IPS DF 6.9 (cell line): ENCODE measurements around the gene SPTSSA.
"Not testable (repeated sequence)": the region's sequence is repeated elsewhere in the genome, so short reads cannot be mapped to it uniquely, and the experiment has no call there.

ENCODE experiments used
- DNase-seq: peaks from one replicate; pipeline ENCODE4 v3.0.0-alpha.2; 2013; ENCODE audit warnings: low read depth, low spot score
- H3K27ac ChIP-seq: one replicate; pipeline ENCODE4 v1.5.1; 2013; ENCODE audit warnings: low read length, control low read depth
- H3K27me3 ChIP-seq: 2 replicates; pipeline ENCODE4 v1.6.1; 2013; ENCODE audit warnings: mild to moderate bottlenecking, low read length; ENCODE audit not compliant: control insufficient read depth, insufficient read depth
- H3K36me3 ChIP-seq: 2 replicates; pipeline ENCODE4 v1.6.1; 2013; ENCODE audit warnings: low read length; ENCODE audit not compliant: control insufficient read depth, insufficient read depth
- H3K4me1 ChIP-seq: 2 replicates; pipeline ENCODE4 v1.6.1; 2013; ENCODE audit warnings: low read length; ENCODE audit not compliant: control insufficient read depth, insufficient read depth
- H3K4me3 ChIP-seq: 2 replicates; pipeline ENCODE4 v1.5.1; 2013; ENCODE audit warnings: mild to moderate bottlenecking, low read length
- H3K9me3 ChIP-seq: 2 replicates; pipeline ENCODE4 v1.6.1; 2013; ENCODE audit warnings: low read length, inconsistent platforms; ENCODE audit not compliant: control insufficient read depth, insufficient read depth
- WGBS: extraction: QIAGEN DNeasy Blood & Tissue Kit; methylation state at CpG from one replicate; pipeline ENCODE4 v1.1.7; 2013; ENCODE audit warnings: mixed read lengths, missing lambda C conversion rate; ENCODE audit not compliant: insufficient read length, insufficient coverage; 5-methylcytosine and 5-hydroxymethylcytosine counted together

Gene SPTSSA

GRCh38 chr14:34462132-34462893, at the start of gene SPTSSA:
Gene SPTSSA, minus strand, starts transcription at chr14:34462240. Its CDS starts 33 bp downstream, at chr14:34462207.
- H3K36me3 ChIP-seq = no peaks in the 10 kb centered on the region
- peak; percentile 48 for DNase-seq
- H3K4me1 ChIP-seq = no peaks in the 10 kb centered on the region; the same call in 1 of the 2 replicates
- WGBS = no CpG with 5 or more reads among the region's 82 CpGs
- H3K27me3 ChIP-seq = no peaks in the 10 kb centered on the region
- no peaks in the 10 kb centered on the region for H3K9me3 ChIP-seq
- H3K4me3 ChIP-seq = peak within 1 kb of the TSS; percentile 55
- H3K27ac ChIP-seq = no peak within 1 kb of the TSS

- no peaks in the 10 kb centered on the region for H3K36me3 ChIP-seq
- no peaks in the 10 kb centered on the region for H3K9me3 ChIP-seq
- no peak overlapping the region for H3K27ac ChIP-seq
- DNase-seq = no peak
- no peaks in the 10 kb centered on the region for H3K27me3 ChIP-seq
- H3K4me3 ChIP-seq = no peak overlapping the region
- WGBS = no CpG with 5 or more reads among the region's 11 CpGs
- no peaks in the 10 kb centered on the region for H3K4me1 ChIP-seq
Observed at GRCh38 chr14:34507884-34508283, 45.8 kb upstream of the SPTSSA start.

GRCh38 chr14:34507459-34507858, 45.4 kb upstream of the SPTSSA start:
- DNase-seq = no peak
- no peaks in the 10 kb centered on the region for H3K9me3 ChIP-seq
- no peaks in the 10 kb centered on the region for H3K36me3 ChIP-seq
- no peaks in the 10 kb centered on the region for H3K27me3 ChIP-seq
- H3K4me1 ChIP-seq = no peaks in the 10 kb centered on the region
- H3K27ac ChIP-seq = no peak overlapping the region
- H3K4me3 ChIP-seq = no peak overlapping the region
- WGBS = no CpG with 5 or more reads among the region's 9 CpGs

- H3K27ac ChIP-seq, H3K27me3 ChIP-seq, DNase-seq, H3K4me3 ChIP-seq, H3K36me3 ChIP-seq, H3K9me3 ChIP-seq, H3K4me1 ChIP-seq: not testable (repeated sequence)
- no CpG with 5 or more reads among the region's 5 CpGs for WGBS
Observed at GRCh38 chr14:34505124-34505491, 43.1 kb upstream of the SPTSSA start.

GRCh38 chr14:34504027-34504426, 42.0 kb upstream of the SPTSSA start:
- H3K9me3 ChIP-seq, H3K27ac ChIP-seq, H3K4me1 ChIP-seq, H3K36me3 ChIP-seq, H3K4me3 ChIP-seq, DNase-seq, H3K27me3 ChIP-seq: not testable (repeated sequence)
- WGBS = no CpG with 5 or more reads among the region's 9 CpGs

- H3K4me3 ChIP-seq = no peak overlapping the region
- no peak for DNase-seq
- H3K36me3 ChIP-seq = no peaks in the 10 kb centered on the region
- WGBS = no CpG with 5 or more reads among the region's 2 CpGs
- no peaks in the 10 kb centered on the region for H3K27me3 ChIP-seq
- no peak overlapping the region for H3K27ac ChIP-seq
- H3K9me3 ChIP-seq = no peaks in the 10 kb centered on the region
- H3K4me1 ChIP-seq = peaks cover 2% of the 10 kb centered on the region; the same call in 1 of the 2 replicates
Observed at GRCh38 chr14:34502545-34503225, 40.6 kb upstream of the SPTSSA start.

GRCh38 chr14:34502001-34502400, 40.0 kb upstream of the SPTSSA start:
- H3K36me3 ChIP-seq = no peaks in the 10 kb centered on the region
- H3K27me3 ChIP-seq = no peaks in the 10 kb centered on the region
- peaks cover 3% of the 10 kb centered on the region; the same call in 1 of the 2 replicates for H3K4me1 ChIP-seq
- DNase-seq = no peak
- H3K27ac ChIP-seq = no peak overlapping the region
- H3K9me3 ChIP-seq = no peaks in the 10 kb centered on the region
- H3K4me3 ChIP-seq = no peak overlapping the region
- WGBS = no CpG with 5 or more reads among the region's 2 CpGs

- WGBS = 100% methylated on average over 1 of the region's 5 CpGs
- Histone ChIP-seq H3K27ac (no peak overlapping the region), H3K27me3 (no peaks in the 10 kb centered on the region), H3K4me3 (no peak overlapping the region), H3K4me1 (peaks cover 4% of the 10 kb centered on the region; the same call in 1 of the 2 replicates), H3K36me3 (no peaks in the 10 kb centered on the region), H3K9me3 (no peaks in the 10 kb centered on the region)
- no peak for DNase-seq
Observed at GRCh38 chr14:34501004-34501580, 39.1 kb upstream of the SPTSSA start.

- Histone ChIP-seq H3K27ac (no peak overlapping the region), H3K36me3 (no peaks in the 10 kb centered on the region), H3K4me1 (peaks cover 4% of the 10 kb centered on the region; the same call in 1 of the 2 replicates), H3K4me3 (no peak overlapping the region), H3K27me3 (no peaks in the 10 kb centered on the region), H3K9me3 (no peaks in the 10 kb centered on the region)
- no CpG with 5 or more reads among the region's 6 CpGs for WGBS
- DNase-seq = no peak
Observed at GRCh38 chr14:34498684-34499412, 36.8 kb upstream of the SPTSSA start.
